HEK293 (cell line): ENCODE results near the gene UBE2E1.

ENCODE experiments used
- ATF2 ChIP-seq: fragments of 450-650 bp; formaldehyde crosslinking; IDR thresholded peaks from 2 replicates; pipeline ENCODE4 v1.5.1; 2016; ENCODE audit warnings: missing biosample characterization, missing genetic modification characterization, low read depth
- BCL11A ChIP-seq: fragments of 450-650 bp; formaldehyde crosslinking; IDR thresholded peaks from 2 replicates; pipeline ENCODE4 v1.5.1; 2016; ENCODE audit warnings: low read depth, missing biosample characterization, missing genetic modification characterization
- CTCF ChIP-seq: fragments of 450-650 bp; formaldehyde crosslinking; IDR thresholded peaks from 2 replicates; pipeline ENCODE4 v1.5.1; 2016; ENCODE audit warnings: missing biosample characterization, missing genetic modification characterization
- ELK4 ChIP-seq: IDR thresholded peaks from 2 replicates; pipeline ENCODE4 v1.6.1; 2011; ENCODE audit warnings: mild to moderate bottlenecking, low read depth, low read length, borderline replicate concordance
- PRDM4 ChIP-seq: fragments of 450-650 bp; formaldehyde crosslinking; IDR thresholded peaks from 2 replicates; pipeline ENCODE4 v1.5.1; 2017; ENCODE audit warnings: missing biosample characterization, missing genetic modification characterization
- TCF7L2 ChIP-seq: IDR thresholded peaks from 2 replicates; pipeline ENCODE4 v1.6.1; 2011; ENCODE audit warnings: low read depth, mild to moderate bottlenecking, inconsistent platforms, low read length, moderate library complexity, borderline replicate concordance
- YY1 ChIP-seq: fragments of 450-650 bp; formaldehyde crosslinking; IDR thresholded peaks from 2 replicates; pipeline ENCODE4 v1.5.1; 2018; ENCODE audit warnings: missing biosample characterization, missing genetic modification characterization
- ZNF121 ChIP-seq: fragments of 450-650 bp; formaldehyde crosslinking; IDR thresholded peaks from 2 replicates; pipeline ENCODE4 v1.5.1; 2016; ENCODE audit warnings: missing biosample characterization, missing genetic modification characterization
- ZNF140 ChIP-seq: fragments of 450-650 bp; formaldehyde crosslinking; IDR thresholded peaks from 2 replicates; pipeline ENCODE4 v1.5.1; 2016; ENCODE audit warnings: missing biosample characterization, missing genetic modification characterization
- ZNF23 ChIP-seq: fragments of 450-650 bp; formaldehyde crosslinking; IDR thresholded peaks from 2 replicates; pipeline ENCODE4 v1.5.1; 2016; ENCODE audit warnings: missing biosample characterization, missing genetic modification characterization, borderline replicate concordance
- ZNF274 ChIP-seq, 2 experiments: fragments of 200-500 bp in 1 of 2; fragments of 450-650 bp in 1 of 2; sonication (Bioruptor generic) in 1 of 2; formaldehyde crosslinking in 1 of 2; IDR thresholded peaks; 2 replicates each; pipeline versions ENCODE4 v1.5.1 to v1.6.1; 2014 to 2016; ENCODE audit warnings: borderline replicate concordance in 1 of 2, inconsistent platforms in 1 of 2, low read length in 1 of 2, missing biosample characterization in 1 of 2, missing genetic modification characterization in 1 of 2
- ZNF350 ChIP-seq: fragments of 450-650 bp; formaldehyde crosslinking; IDR thresholded peaks from 2 replicates; pipeline ENCODE4 v1.5.0; 2017; ENCODE audit warnings: missing biosample characterization, mild to moderate bottlenecking, missing genetic modification characterization
- ZNF394 ChIP-seq: fragments of 450-650 bp; formaldehyde crosslinking; IDR thresholded peaks from 2 replicates; pipeline ENCODE4 v1.5.1; 2016; ENCODE audit warnings: missing biosample characterization, missing genetic modification characterization, mild to moderate bottlenecking, moderate library complexity, borderline replicate concordance
- ZNF645 ChIP-seq: fragments of 450-650 bp; formaldehyde crosslinking; IDR thresholded peaks from 2 replicates; pipeline ENCODE4; 2016; ENCODE audit warnings: missing biosample characterization, missing genetic modification characterization

GRCh38 chr3:23864931-23865330 lies 59.2 kb downstream of the UBE2E1 start:
- TF ChIP-seq ZNF23 (tag by site-specific recombination), result no peak
- TF ChIP-seq YY1 (tag by site-specific recombination), result no peak
- TF ChIP-seq TCF7L2, result no peak
- TF ChIP-seq CTCF (tag by site-specific recombination), result no peak
- TF ChIP-seq BCL11A, result no peak
- TF ChIP-seq PRDM4 (tag by site-specific recombination), result no peak
- TF ChIP-seq ZNF645 (tag by site-specific recombination), result no peak
- TF ChIP-seq ZNF140 (tag by site-specific recombination), result no peak
- no peak for TF ChIP-seq ELK4
- TF ChIP-seq ZNF274 (IDR thresholded peaks at IDR 0.05; ENCODE audit: low read length), result no peak
- no peak for TF ChIP-seq ZNF274 (tag by site-specific recombination; IDR thresholded peaks at IDR 0.05; ENCODE audit: borderline replicate concordance)
- TF ChIP-seq ZNF121 (tag by site-specific recombination), result no peak
- TF ChIP-seq ZNF394, result no peak
- TF ChIP-seq ATF2, result no peak
- no peak for TF ChIP-seq ZNF350 (tag by site-specific recombination)
